CD4-positive, CD25-positive, alpha-beta regulatory T cell (primary cell): ENCODE results near the gene ELOB. TPM values are rescaled to one million over a fixed set of nuclear protein-coding genes. Genes with fewer than 3 reads are reported as not detected.

Source experiments
- ATAC-seq, 2 donors: fragments of 150-1000 bp; cut with Tn5 transposase; one replicate each; pipeline ENCODE4 v1.10.0; 2021; ENCODE audit warnings: low read depth in 2 of 2, moderate number of reproducible peaks in 2 of 2, moderate library complexity in 1 of 2
- DNase-seq, 3 donors: peaks; one replicate each; pipeline versions ENCODE4 v3.0.0 to v3.0.0-alpha.2; 2012 to 2022; ENCODE audit warnings: mixed read lengths in 1 of 3
- H3K27ac ChIP-seq: one replicate; pipeline ENCODE4 v1.7.0; 2013; ENCODE audit warnings: mild to moderate bottlenecking, low read length; ENCODE audit not compliant: insufficient read depth, poor library complexity, severe bottlenecking
- H3K27me3 ChIP-seq: one replicate; pipeline ENCODE4 v1.7.0; 2013; ENCODE audit warnings: low read length; ENCODE audit not compliant: control insufficient read depth, insufficient read depth
- H3K36me3 ChIP-seq: one replicate; pipeline ENCODE4 v1.7.0; 2013; ENCODE audit warnings: mild to moderate bottlenecking, low read length, moderate library complexity; ENCODE audit not compliant: control insufficient read depth, insufficient read depth
- H3K4me1 ChIP-seq: 2 replicates; pipeline ENCODE4 v1.7.0; 2013; ENCODE audit warnings: mild to moderate bottlenecking, low read length; ENCODE audit not compliant: insufficient read depth, control insufficient read depth, poor library complexity, severe bottlenecking
- H3K4me3 ChIP-seq: one replicate; pipeline ENCODE4 v1.7.0; 2013; ENCODE audit warnings: low read depth, mild to moderate bottlenecking, low read length, moderate library complexity
- H3K9me3 ChIP-seq, 2 experiments: 1 replicate in 1 of 2; 2 replicates in 1 of 2; pipeline ENCODE4 v1.7.0; 2013; ENCODE audit warnings: low read length in 2 of 2, mild to moderate bottlenecking in 1 of 2, moderate library complexity in 1 of 2; ENCODE audit not compliant: control insufficient read depth in 2 of 2
- H3K27ac Mint-ChIP-seq, 3 donors: one replicate each; pipeline ENCODE4 v1.8.0; 2020 to 2022; ENCODE audit warnings: mild to moderate bottlenecking in 3 of 3, mixed read lengths in 3 of 3, moderate library complexity in 2 of 3
- H3K27me3 Mint-ChIP-seq: one replicate; pipeline ENCODE4 v1.8.0; 2022; ENCODE audit warnings: mild to moderate bottlenecking, mixed read lengths
- H3K36me3 Mint-ChIP-seq: one replicate; pipeline ENCODE4 v1.8.0; 2020; ENCODE audit warnings: mixed read lengths
- H3K4me1 Mint-ChIP-seq, 4 donors: one replicate each; pipeline ENCODE4 v1.8.0; 2020 to 2022; ENCODE audit warnings: mixed read lengths in 4 of 4, mild to moderate bottlenecking in 1 of 4
- H3K4me3 Mint-ChIP-seq, 4 donors: one replicate each; pipeline ENCODE4 v1.8.0; 2020 to 2022; ENCODE audit warnings: mild to moderate bottlenecking in 4 of 4, mixed read lengths in 4 of 4, moderate library complexity in 3 of 4
- H3K9me3 Mint-ChIP-seq, 7 donors: one replicate each; pipeline ENCODE4 v1.8.0; 2020 to 2022; ENCODE audit warnings: mixed read lengths in 7 of 7, mild to moderate bottlenecking in 3 of 7, moderate library complexity in 2 of 7
- polyA plus RNA-seq, 4 donors: library from polyadenylated mRNA; unstranded; fragments of 300-500 nt; fragmentation: Illumina TruSeq; gene quantifications; one replicate each; pipeline ENCODE4 v1.2.3, GENCODE V29; 2021
- total RNA-seq: library from RNA; stranded (reverse); gene quantifications from one replicate; pipeline ENCODE4 v1.2.3, GENCODE V29; 2022

Gene ELOB
- total and polyA plus RNA-seq, 5 donors from 2014 or later, result 96.5 to 359 (median 273) TPM

DNA sequence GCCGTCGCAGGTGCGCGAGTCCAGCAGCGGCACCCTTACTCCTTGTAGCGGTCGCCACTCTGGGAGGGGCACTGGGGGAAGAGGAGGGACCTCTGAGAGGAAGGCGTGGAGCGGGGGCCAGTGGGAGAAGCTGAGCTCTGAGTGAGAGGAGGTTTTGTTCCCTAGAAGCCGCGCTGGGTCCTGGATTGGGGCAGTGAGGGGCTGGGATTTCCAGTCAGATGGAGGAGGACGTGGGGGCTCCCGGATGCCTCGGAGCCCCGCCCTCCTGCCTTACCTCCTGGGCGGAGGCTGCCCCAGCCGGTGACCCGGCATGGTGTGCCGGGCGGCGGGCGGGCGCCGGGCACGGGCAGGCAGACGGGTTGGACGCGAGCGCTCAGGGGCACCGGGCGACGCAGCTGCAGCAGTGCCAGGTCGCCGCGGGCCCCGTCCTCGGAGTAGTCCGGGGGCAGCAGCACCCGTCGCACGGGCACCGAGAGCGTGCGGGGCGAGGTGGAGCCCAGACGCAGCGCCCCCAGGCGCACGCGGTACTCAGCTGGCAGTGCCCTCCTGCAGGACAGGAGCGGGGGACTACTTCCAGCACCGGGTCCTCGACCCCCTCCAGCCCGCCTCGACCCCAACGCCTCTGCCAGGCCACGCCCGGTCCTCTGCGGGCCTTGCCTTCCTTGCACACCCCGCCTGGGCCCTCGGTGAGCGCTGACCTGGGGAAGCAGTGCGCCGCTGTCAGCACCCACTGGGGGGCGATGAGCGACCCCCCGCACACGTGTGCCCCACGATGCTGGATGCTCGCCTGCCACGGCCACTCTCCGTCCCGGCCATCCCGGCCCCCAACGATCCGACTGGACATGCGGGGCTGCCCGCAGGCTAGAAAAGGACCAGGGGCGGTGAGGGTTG, 8.3 kb upstream of the ELOB start:
- peaks cover 0 to 3% (median 0%) of the 10 kb centered on the region in 7 donors for H3K9me3 Mint-ChIP-seq
- H3K27ac Mint-ChIP-seq, result peak overlapping the region; percentile 62 to 87 (median 83)
- ATAC-seq (peak; percentile 62 to 68), DNase-seq (peak in 2 of 3 donors; percentile 19 to 29)
- H3K36me3 ChIP-seq, result no peaks in the 10 kb centered on the region
- H3K4me3 Mint-ChIP-seq, result peak overlapping the region; percentile 47 to 87 (median 80)
- H3K27ac ChIP-seq, result no peak overlapping the region
- H3K4me1 Mint-ChIP-seq, result peaks cover 0 to 17% (median under 1%) of the 10 kb centered on the region in 4 donors
- no peaks in the 10 kb centered on the region for H3K9me3 ChIP-seq
- H3K4me1 ChIP-seq, result peaks cover 11% of the 10 kb centered on the region
- peaks cover 32% of the 10 kb centered on the region for H3K27me3 Mint-ChIP-seq
- no peak overlapping the region for H3K4me3 ChIP-seq
- H3K36me3 Mint-ChIP-seq, result no peaks in the 10 kb centered on the region
- H3K27me3 ChIP-seq, result no peaks in the 10 kb centered on the region

DNA sequence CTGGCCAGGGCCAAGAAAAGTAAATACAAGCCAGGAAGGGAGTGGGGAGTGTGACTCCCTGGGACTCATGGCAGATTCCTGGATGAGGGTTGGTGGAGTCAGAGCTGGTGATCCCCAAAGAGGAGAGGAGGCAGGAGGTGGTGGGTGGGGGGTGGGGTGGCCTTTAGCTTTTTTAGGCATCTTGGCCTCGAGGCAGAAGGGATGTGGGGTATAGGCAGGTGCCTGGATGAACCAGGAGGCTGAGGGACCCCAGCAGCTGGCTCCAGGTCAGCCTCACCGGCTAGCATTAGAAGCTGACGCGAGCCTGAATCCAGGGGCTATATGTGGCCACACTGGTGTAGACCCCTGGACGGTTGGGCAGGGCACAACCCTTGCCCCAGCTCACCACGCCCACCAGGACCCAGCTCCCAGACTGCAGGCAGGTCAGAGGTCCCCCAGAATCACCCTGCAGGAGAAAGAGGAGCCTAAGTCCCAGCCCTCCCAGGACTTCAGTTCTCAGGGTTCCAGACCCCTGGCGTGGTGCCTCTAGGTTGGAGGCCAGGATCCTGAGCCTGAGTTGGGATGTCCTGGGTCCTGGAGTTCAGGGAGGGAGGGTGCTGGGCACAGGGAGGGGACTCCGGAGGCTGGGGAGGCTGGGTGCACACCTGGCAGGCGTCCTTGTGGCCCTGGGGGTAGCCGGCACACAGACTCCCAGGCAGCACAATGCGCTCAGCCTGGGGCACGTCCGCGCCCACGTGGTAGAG, 7.4 kb upstream of the ELOB start:
- Mint-ChIP-seq H3K27ac (peak overlapping the region; percentile 62 to 87 (median 83)), H3K4me1 (peaks cover 0 to 25% (median 3%) of the 10 kb centered on the region in 4 donors), H3K36me3 (no peaks in the 10 kb centered on the region), H3K4me3 (peak overlapping the region; percentile 75 to 87 (median 80)), H3K9me3 (no peaks in the 10 kb centered on the region), H3K27me3 (peaks cover 30% of the 10 kb centered on the region)
- Histone ChIP-seq H3K27me3 (no peaks in the 10 kb centered on the region), H3K27ac (no peak overlapping the region), H3K36me3 (no peaks in the 10 kb centered on the region), H3K9me3 (no peaks in the 10 kb centered on the region), H3K4me1 (peaks cover 11% of the 10 kb centered on the region), H3K4me3 (no peak overlapping the region)
- DNase-seq, result no peak
- no peak for ATAC-seq

DNA sequence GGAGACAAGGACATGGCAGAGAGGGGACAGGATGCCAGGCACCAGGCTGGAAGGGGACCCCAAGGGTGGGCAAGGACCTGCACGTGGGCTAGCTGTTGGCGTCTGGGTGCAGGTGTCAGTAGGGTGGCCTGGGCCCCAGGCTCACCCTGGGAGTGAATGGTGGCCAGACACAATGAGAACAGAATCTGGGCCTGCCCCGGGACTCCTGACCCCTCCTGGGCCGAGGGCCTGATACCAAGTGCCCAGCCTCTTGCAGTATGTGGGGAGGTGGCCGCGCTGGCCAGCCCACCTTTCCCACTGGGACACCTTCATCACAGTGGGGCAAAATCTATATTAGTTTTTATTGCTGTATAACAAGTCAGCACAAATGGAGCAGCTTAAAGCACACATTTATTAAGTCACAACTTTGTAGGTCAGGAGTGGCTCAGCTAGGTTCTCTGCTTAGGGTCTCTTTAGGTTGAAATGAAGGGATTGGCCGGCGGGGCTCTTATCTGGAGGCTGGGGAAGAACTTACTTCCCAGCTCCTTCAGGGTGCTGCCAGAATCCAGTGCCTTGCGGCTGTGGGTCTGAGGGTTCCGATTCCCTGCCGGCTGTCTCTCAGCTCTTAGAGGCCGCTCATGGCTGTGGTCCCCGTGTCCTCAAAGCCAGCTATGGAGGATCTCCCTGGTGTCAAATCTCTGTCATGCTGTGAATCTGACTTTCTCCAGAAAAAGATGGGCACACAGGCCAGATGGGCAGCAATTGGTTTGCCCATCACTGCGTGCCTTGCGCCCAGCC, 6.7 kb upstream of the ELOB start:
- H3K27ac ChIP-seq, result no peak overlapping the region
- peak overlapping the region; percentile 33 to 76 (median 72) for H3K4me3 Mint-ChIP-seq

DNA sequence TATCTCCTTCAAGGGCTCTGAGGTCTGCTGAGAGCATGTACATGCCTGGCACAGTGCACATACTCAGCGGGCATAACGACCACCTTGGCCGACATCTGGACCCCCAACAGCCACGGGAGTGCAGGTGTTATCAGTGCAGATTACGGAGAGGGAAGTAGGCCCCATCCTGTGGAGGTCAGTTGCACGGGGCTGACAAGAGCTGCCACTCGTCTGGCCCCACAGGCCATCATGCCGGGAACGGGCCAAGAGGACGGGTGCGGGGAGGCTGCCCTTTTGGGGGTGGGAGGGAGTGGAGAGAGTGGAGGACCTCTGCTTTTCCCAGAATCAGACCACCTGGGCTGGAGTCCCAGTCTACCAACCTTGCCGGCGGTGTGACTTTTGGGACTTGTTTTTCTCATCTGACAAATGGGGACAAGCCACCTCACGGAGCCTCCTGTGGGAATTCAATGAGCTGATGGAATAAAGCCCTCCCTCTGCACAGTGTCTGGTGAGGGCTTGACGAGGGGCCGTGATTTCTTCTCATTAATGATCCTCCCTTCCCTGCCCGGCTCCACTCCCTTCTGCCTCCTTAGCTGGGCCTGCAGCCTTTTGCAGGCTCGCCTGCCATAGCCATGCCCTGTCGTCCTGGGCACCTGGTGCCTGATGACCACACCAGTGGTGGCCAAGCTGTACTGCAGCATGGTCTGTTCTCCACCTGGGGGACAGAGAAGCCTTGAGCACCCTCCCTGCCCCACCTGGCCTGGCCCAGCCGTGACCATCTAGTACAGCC, 5.7 kb upstream of the ELOB start:
- H3K36me3 Mint-ChIP-seq, result no peaks in the 10 kb centered on the region
- Histone ChIP-seq H3K27ac (no peak overlapping the region), H3K36me3 (no peaks in the 10 kb centered on the region), H3K4me3 (no peak overlapping the region), H3K27me3 (no peaks in the 10 kb centered on the region), H3K4me1 (peaks cover 26% of the 10 kb centered on the region), H3K9me3 (no peaks in the 10 kb centered on the region)
- H3K27ac Mint-ChIP-seq, result no peak overlapping the region
- no peak for DNase-seq
- peaks cover 15% of the 10 kb centered on the region for H3K27me3 Mint-ChIP-seq
- peak overlapping the region in 3 of 4 donors; percentile 7 to 85 (median 48) for H3K4me3 Mint-ChIP-seq
- ATAC-seq, result no peak
- H3K4me1 Mint-ChIP-seq, result peaks cover 0 to 38% (median 11%) of the 10 kb centered on the region in 4 donors
- H3K9me3 Mint-ChIP-seq, result no peaks in the 10 kb centered on the region

More for the DNA sequence above, 6.7 kb upstream of the ELOB start:
- Histone ChIP-seq H3K4me3 (no peak overlapping the region), H3K27me3 (no peaks in the 10 kb centered on the region), H3K9me3 (no peaks in the 10 kb centered on the region), H3K4me1 (peaks cover 16% of the 10 kb centered on the region), H3K36me3 (no peaks in the 10 kb centered on the region)
- Mint-ChIP-seq H3K9me3 (no peaks in the 10 kb centered on the region), H3K4me1 (peaks cover 0 to 30% (median 3%) of the 10 kb centered on the region in 4 donors), H3K36me3 (no peaks in the 10 kb centered on the region), H3K27me3 (peaks cover 23% of the 10 kb centered on the region), H3K27ac (peak overlapping the region in 1 of 3 donors; percentile 36)
- ATAC-seq (no peak), DNase-seq (no peak)

DNA sequence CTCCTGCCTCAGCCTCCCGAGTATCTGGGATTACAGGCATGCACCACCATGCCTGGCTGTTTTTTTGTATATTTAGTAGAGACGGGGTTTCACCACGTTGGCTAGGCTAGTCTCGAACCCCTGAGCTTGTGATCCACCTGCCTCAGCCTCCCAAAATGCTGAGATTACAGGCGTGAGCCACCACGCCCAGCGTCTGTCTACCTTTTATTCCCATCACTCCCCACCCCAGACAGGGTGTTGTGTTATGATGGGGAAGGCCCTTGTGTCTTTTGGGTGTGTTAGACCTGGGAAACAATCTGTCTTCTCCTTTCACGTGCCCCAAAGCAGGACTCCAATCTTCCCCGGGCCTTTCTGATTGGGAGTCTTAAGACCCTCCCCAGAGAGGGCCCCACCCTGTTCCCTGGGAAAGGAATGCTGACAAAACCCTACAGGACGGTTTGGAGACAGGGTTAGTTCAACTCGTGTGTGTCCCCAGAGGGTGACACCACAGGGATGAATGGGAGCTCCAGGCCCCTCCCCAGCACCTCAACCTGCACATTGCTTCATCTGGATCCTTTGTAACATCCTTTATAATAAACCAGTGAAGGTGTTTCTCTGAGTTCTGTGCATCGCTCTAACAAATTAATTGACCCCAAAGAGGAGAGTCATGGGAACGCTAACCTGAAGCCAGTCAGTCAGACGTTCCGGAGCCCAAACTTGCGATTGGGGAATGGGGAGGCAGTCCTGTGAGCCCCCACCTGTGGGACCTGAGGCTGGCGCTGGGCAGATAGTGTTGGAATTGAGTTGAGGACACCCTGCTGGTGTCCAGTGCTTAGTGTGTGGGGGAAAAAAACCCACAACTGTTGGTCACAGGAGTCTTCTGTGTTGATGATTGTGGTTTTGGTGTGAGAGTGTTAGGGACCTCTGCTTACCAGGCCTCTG, 3.2 kb upstream of the ELOB start:
- no peak overlapping the region for H3K4me3 ChIP-seq
- H3K27ac Mint-ChIP-seq, result peak overlapping the region; percentile 62 to 81 (median 74)
- no peaks in the 10 kb centered on the region for H3K9me3 ChIP-seq
- H3K36me3 Mint-ChIP-seq, result no peaks in the 10 kb centered on the region
- DNase-seq (no peak), ATAC-seq (no peak)
- H3K27me3 Mint-ChIP-seq, result peaks cover 5% of the 10 kb centered on the region
- H3K27me3 ChIP-seq, result no peaks in the 10 kb centered on the region
- no peaks in the 10 kb centered on the region for H3K9me3 Mint-ChIP-seq
- H3K4me3 Mint-ChIP-seq, result peak overlapping the region; percentile 39 to 100 (median 72)
- no peak overlapping the region for H3K27ac ChIP-seq
- peaks cover 34% of the 10 kb centered on the region for H3K4me1 ChIP-seq
- H3K4me1 Mint-ChIP-seq, result peaks cover 0 to 44% (median 19%) of the 10 kb centered on the region in 4 donors
- peaks cover 2% of the 10 kb centered on the region for H3K36me3 ChIP-seq

DNA sequence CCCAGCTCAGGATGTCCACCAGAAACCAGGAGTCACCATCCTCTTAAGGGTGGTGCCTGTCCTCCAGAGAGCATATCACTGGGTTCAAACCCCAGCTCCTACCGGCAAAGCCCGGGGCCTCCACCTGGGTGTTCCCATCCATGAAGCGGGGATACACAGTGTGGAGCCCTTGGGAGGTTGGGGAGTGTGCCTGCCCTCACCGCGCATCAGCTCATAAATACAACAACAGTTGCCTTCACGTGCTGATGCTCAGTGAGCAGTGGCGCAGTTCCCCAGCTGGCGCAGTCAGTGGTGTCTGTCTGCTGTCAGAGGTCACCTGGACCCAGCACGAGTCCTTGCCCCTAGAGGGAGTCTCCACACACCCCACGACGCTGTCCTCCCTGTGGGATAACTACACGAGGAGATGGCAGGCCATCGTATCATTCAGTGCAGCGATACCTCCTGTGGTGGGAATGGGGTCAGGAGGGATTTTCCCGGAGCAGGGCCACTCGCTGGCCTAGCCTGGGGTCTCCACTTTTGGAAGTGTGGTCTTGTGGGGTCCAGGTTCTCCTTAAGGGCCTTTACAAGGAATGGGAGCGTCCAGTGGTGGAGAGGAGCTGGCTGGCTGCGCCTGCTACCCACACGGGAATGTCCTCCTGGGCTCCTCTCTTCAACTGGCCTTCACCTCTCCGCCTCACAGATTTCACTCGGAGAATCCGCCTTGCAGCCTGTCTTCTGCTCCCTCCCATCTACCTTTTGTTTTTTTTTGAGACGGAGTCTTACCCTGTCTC, 2.3 kb upstream of the ELOB start:
- Mint-ChIP-seq H3K36me3 (peaks cover 2% of the 10 kb centered on the region), H3K4me1 (peaks cover 0 to 46% (median 21%) of the 10 kb centered on the region in 4 donors), H3K4me3 (peak overlapping the region; percentile 93 to 100 (median 97)), H3K9me3 (no peaks in the 10 kb centered on the region), H3K27ac (peak overlapping the region; percentile 66 to 99 (median 98)), H3K27me3 (peaks cover 5% of the 10 kb centered on the region)
- Histone ChIP-seq H3K27ac (no peak overlapping the region), H3K36me3 (peaks cover 11% of the 10 kb centered on the region), H3K9me3 (no peaks in the 10 kb centered on the region), H3K27me3 (no peaks in the 10 kb centered on the region), H3K4me3 (no peak overlapping the region), H3K4me1 (peaks cover 33% of the 10 kb centered on the region)
- no peak for ATAC-seq
- no peak for DNase-seq
